ENCODE results near the gene XXYLT1.

GRCh38 chr3:195265363-195265976, 5.5 kb downstream of the XXYLT1 start:
- no peak for TF ChIP-seq POLR2A (IDR thresholded peaks at IDR 0.05; ENCODE audit: control extremely low read depth in 1 of 2, low read depth in 2 of 2, low read length in 2 of 2)
- no peak for TF ChIP-seq JUN (IDR thresholded peaks at IDR 0.05; ENCODE audit: low read depth, low read length)
- TF ChIP-seq EP300 (IDR thresholded peaks at IDR 0.05; ENCODE audit: borderline replicate concordance in 1 of 2, low read depth in 2 of 2, low read length in 2 of 2) = no peak
- no peak for TF ChIP-seq ATF2 (IDR thresholded peaks at IDR 0.05; ENCODE audit: low read length)
- no peak for TF ChIP-seq EGR1 (IDR thresholded peaks at IDR 0.05; ENCODE audit: borderline replicate concordance, low read depth, low read length)
- no peak for TF ChIP-seq NRF1 (IDR thresholded peaks at IDR 0.05; ENCODE audit: low read depth, low read length)
- peak in 2 of 3 experiments; percentile 21 to 42; a peak in 2 of 4 replicates for TF ChIP-seq CTCF (IDR thresholded peaks at IDR 0.05; ENCODE audit: control extremely low read depth in 1 of 3, insufficient read depth in 1 of 3, low read depth in 1 of 3, low read length in 3 of 3)
- TF ChIP-seq ZNF274 (IDR thresholded peaks at IDR 0.05; ENCODE audit: borderline replicate concordance, extremely low read depth, low read length) = no peak
- no peak for TF ChIP-seq CBX8 (IDR thresholded peaks at IDR 0.05; ENCODE audit: borderline replicate concordance, low read depth, low read length)
- no peak for TF ChIP-seq PHF8 (conservative IDR thresholded peaks at IDR 0.05; ENCODE audit: low read depth, low read length)
- TF ChIP-seq HDAC2 (IDR thresholded peaks at IDR 0.05; ENCODE audit: borderline replicate concordance in 1 of 2, low read depth in 2 of 2, low read length in 2 of 2) = no peak
